GM21737 (cell line): ENCODE results near the gene MPHOSPH9.

Experiments used
- ATAC-seq: cut with Tn5 transposase; IDR thresholded peaks from one replicate; pipeline ENCODE4 v1.9.1; 2021; ENCODE audit warnings: mild to moderate bottlenecking, moderate library complexity; ENCODE audit not compliant: unreplicated experiment

The MPHOSPH9 gene

DNA sequence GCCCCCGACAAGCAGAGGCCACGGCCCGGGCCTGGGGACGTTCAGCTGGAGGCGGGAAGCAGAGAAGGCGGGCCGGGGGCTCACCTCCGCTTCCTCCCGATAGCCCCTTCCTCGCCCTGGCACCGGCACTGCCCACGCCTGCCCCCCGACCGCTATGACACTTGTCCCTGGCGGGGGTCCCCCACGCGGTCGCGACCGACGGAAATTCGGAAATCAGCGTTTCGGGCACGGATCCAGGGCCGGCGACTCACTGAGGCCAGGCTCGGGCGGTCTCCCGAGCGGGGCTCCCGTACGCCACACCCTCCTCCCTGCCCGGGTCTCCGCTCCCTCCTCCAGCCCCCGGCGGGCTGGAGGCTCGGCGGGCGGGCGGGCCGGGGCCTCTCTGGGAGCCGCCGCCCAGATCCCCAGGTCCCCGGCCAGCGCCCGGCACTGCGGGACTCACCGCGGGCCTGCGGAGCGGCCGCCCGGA, 82.6 kb downstream of the MPHOSPH9 start:
- ATAC-seq, result no peak

DNA sequence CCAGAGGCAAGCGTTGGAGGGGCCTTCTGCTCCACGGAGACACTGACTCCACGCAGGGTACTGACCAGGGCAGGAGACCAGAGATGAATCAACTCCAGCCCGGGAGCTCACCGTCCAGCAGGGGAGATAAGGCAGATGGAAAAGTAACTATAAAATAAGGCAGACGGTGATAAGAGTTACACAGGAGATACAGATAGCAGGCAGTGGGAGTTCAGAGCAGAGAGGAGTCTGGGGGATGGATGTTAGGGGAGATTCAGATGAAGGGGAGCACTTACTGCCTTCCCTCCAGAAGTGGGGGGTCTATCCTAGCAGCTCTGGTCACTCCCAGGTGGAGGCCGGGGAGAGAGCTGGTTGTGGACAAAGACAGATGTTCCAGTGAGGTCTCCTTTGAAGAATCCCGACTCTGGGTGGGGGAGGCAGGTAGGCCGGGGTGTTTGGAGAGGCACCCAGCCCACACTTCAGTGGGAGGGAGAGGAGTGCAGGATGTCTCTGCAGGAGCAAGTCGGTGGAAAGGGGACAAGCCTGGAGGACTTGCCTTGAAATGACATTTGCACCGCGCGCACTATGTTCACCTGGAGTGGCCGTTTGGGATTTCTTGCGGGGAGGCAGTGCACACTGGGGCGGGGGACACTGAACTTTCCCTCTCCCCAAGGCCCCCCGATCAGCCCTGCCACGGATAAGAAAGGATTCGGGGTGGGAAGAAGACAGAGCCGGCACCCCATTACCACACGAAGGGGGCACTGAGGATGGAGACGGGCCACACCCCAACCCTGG, 83.3 kb downstream of the MPHOSPH9 start:
- no peak for ATAC-seq

DNA sequence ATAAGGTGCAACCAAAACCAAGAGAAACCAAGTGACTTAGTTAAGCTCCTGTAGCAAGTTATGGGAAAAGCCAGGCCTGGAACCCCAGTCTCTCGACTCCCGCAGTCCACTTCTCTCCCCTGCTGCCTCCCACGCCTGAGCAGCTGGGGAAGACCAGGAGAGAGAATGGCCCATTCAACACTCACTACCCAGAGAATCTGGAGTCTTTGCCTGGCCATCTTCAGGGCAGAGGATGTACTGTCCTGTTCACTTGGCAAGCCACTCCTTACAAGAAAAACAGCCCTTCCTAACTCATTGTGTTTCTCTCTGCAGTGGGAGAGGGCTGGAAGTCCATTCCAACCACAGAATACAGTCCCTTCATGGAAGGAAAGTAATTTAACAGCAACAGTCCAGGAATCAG, 83.9 kb downstream of the MPHOSPH9 start:
- ATAC-seq, result no peak

DNA sequence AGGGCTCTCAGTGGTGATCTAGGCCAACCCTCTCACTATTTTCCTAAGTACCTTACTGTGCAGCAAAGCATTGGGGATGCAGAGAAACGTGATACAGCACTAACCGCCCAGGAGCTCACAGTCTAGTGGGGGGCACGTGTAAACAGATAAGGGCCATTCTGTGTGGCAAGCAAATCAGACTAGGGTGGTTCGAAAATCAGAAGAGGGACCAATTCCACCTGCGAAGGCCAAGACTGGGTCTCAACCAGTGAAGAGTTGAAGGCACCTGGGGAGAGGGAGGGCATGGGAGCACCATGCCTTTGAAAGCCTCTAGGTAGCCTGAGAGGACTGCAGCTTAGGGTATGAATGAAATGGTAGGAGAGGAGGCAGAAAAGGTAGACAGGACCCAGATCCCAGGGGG, 84.3 kb downstream of the MPHOSPH9 start:
- ATAC-seq, result no peak

DNA sequence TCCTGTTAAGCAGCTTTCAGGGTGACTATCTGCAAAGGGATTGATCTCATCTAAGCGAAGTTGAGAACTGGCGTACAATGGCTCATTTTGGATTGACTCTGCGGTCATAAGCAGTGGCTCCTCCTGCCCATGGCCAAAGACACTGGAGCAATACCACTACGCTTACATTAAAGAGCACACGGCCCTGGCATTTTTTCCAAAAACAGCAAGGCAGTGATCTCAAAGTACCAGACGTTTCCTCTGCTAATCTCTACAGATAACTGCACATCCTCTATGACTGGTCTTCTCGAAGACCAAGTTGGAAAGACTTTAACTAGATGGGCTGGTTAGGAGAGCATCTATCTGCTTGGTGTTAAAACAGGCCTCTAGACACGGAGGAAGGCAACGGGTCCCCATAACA, 84.7 kb downstream of the MPHOSPH9 start:
- no peak for ATAC-seq

DNA sequence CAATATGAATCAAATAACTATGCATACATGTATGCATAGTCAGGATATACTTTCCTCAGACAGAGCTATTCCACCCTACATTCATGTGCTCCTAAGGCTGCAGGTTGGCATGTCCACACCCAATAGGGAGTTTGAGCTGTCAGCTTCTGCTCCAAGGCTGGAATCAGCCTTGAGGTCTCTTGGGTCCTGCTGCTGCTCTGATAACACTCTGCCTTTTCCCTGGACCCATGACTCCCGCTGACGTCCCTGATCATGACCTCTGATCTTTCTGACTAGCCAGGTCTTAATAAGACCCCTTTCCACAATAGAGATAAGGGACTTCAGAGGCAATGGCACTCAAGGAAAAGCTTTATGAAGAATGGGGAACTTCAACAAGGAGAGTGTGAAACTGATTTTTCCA, 87.7 kb downstream of the MPHOSPH9 start:
- ATAC-seq, result no peak

DNA sequence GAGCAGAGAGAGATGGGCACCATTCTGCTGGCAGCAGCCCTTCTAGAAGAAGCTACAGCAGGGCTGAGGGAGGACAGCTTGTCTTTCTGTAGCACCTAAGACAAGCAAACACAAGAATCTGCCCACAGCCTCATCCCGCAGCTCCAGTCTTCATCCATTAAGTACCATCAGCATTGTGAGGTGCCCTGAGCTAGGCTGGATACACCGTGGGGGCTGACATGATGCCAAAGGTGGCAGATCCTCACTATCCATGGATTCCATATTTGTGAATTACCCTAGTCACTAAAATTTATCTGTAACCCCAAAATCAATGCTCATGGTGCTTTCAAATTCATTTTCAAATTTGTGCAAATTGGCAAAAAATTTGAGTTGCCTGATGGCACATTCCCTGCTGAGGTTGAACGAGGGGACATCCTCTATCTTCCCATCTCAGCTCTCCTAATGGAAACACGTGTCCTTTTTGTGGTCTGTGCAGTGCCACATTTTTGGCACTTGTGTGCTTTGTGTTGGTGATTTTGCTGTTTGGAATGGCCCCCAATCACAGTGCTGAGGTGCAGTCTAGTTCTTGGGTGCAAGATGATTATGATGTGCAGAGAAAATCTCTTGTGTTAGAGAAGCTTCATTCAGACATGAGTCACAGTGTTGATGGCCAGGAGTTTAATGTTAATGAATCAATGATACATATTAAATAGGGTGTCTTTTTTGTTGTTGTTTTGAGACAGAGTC, 89.0 kb downstream of the MPHOSPH9 start:
- no peak for ATAC-seq

DNA sequence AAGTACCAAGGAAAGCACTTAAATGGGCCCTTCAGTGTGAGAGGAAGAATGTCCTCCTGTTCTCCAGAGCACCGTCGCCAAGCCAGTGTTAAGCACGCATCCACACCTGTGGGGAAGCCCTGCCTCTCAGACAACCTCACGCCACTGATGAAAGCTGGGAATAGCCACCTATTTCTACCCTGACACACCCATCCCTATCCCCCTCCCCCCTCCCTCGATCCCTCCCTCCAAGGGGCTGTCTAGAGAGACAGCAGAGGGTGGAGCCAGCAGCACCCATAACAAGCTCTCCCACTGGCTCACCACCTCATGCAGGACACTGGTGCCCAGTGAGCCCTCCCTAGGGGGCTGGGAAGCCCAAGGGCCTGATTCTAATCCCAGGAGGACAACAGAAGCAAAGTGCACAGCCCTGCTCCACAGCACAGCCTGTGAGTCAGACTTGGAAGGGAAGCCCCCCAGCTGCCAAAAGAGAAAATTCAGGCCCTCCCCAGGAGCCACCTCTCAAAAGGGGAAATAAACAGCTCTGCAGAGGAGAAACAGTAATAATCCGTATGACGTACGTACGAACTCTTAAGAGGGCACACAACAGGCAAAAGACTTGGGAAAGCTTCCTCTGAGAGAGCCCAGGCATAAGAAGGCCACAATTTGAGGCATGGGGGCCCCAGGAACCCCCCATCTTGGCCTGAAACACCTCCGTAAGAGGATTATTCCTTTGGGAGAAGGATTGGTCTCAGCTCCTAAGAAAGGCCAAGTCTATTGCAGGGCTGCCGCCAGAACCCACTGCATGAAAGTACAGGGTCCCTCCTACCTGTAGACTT, 89.8 kb downstream of the MPHOSPH9 start:
- no peak for ATAC-seq

DNA sequence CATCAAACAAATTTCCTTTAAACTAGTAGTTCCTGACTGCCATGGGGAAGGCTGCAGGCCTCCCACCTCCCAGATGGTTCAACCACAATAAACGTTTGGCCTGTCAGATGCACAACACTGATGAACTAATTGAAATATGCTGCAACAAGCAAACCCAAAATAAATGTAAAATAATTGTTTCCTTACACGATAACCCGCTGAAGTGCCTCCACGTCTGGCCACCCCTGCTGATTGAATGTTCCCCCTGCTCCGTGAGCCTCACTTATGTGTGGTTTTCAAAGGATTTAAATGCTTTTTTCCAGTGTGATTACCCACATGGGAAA, 90.5 kb downstream of the MPHOSPH9 start:
- no peak for ATAC-seq

DNA sequence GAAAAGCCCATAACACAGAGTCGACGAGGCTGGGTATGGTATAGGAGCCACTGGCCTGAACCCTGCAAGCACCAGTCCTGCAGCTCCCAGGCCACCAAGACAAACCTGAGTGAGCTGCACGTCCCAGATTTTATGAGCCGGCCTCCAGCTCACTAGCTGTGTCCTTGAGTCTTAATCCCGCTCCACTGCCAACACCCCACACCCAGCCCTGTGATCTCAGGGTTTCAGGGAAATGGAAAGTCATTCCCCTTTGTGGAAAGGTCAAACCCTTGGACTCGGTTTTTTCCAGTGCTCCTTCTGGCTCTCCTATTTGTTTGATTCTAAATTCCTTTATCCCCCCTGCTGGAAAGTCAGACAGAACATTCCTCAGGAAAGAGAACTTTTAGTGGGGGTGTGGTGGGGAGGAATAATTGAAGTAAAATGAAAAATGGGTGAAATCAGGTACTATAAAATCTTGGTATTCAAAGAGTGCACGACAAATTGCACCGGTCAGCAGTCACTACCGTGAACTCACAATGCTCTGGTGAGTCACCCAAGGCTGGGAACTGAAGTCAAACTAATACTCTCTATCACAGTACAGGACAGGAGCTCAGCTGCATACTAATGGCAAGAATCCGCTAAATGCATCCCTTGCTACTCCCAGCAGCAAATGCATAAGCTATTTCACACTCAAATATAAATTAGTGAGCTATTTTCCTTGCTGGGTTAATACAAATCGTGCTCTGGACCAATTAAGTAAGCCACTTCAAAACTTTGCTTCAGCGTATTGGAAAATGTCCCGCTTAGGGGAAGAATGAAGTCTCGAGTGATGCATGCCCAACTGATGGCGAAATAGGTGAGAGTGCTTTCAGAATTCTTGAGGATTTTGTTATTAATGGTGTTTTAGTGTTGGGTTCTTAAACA, 91.1 kb downstream of the MPHOSPH9 start:
- no peak for ATAC-seq

DNA sequence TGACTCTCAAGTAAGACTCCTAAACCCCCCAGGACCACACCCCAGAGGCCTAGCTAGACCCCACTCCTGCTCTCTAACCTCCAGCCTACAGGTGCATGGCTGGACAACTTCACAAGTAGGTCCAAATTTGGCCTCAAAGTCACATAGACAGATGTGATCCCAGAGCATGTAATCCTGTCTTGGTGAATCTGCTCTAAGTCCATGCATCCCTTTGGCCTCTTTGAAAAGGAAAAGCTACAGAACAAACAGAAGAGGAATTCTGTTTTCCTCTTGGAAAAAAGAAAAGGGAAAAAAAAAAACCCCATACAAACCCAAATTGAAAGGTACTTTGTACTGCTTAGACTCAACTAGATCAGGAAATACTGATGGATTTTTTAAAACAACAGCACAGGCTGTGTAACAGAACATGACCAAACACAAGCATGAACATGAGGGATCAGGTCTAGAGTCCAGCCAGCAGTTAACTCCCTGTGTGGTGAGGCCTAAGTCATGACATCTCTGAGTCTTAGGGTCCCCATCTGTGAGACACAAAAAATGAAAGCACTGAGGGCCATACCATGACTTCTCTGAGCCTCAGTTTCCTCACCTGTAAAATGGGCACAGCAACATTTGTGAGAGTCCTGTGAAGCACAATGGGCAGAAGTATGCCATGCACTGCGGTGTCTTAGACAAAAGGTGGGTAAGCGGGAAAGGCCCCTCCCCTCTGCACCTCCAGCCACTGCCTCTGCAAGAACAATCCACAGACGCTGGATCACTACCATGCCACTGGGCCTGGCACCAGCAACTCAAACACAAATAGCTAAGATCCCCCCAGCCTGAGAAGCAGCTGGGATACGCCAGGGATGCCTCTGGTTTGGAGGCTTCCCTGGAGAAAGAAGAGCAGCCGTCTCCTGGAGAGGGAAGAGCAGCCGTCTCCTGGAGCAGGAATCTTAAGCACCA, 92.0 kb downstream of the MPHOSPH9 start:
- ATAC-seq, result no peak

DNA sequence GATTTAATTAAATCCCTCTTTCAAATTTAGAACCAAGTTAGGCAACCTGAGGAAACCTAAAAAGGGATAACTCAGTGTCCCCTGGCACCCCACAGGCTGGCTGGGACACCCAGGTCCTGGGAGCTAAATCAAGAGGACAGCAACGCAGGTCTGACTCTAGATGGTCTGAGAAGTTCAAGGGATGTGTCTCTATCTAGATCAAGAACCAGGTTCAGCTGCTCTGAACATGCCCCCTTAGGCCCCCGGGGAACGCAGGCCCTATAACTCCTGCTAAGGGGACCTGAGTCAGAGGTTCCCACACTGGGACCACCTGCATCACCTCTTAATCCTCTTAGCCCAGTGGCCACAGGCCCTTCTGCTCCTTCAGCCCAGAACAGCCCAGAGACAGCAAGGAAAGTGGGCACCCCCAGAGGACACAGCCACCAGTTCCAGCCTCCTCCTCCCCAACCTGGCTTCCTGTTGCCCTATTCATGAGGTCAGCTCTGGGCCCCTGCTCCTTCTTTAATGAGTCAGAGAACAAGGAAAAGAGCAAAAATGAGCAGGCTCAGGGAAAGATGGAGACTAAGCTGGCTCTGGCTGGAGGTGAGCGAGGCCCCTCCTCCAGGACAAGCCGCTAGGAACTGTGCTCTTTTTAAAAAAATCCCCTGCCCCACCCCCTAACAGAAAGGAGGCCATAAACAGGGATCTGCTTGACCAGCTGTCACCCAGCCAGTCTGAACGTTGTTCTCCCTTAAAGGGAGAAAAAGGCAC, 92.8 kb downstream of the MPHOSPH9 start:
- no peak for ATAC-seq

DNA sequence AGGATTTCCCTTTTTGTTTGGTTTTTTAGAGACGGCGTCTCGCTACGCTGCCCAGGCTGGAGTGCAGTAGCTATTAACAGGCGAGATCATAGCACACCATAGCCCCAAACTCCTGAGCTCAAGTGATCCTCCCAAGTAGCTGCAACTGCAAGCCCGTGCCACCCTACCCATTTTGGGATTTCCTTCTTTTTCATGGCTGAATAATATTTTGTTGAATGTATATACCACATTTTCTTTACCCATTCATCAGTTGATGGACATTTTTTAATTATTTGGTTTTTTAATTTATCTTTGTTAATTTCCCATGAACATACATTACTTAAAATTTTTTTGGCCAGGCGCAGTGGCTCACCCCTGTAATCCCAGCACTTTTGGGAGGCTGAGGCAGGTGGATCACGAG, 97.3 kb downstream of the MPHOSPH9 start:
- ATAC-seq, result no peak

DNA sequence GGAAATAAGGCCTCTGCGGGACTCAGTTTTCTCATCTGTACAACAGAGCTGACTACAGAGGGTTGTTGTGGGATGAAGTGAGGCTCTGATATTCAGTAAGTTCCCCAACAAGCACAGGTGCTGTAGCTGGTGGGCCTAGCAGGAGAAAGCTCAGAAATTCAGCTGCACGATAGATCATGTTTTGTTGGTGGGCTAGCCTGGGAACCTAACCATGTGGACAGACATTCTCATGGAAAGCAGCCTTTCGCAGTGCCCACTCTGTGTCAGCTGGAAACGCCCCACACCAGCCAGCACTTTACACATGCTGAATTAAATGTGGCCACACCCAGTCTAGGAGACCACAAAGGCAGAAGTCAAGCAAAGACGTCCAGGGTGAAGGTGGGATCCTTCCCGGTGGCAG, 98.1 kb downstream of the MPHOSPH9 start:
- no peak for ATAC-seq

DNA sequence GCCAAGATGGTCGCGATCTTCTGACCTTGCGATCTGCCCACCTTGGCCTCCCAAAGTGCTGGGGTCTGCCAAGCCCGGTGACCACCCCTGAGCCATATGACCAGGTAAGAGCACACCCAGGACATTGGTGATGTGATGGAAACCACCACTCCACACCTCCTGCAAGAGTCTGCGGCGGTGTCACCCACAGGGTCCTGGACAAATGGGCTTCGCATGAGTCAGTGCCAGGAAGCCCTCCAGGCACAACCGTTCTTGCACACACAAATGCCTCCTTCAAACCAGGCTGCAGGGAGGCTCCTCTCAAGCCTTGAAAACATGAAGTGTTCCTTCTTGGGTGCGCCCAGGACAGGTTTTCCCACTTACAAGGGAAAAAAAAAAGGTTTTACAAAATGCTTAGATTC, 98.7 kb downstream of the MPHOSPH9 start:
- no peak for ATAC-seq

DNA sequence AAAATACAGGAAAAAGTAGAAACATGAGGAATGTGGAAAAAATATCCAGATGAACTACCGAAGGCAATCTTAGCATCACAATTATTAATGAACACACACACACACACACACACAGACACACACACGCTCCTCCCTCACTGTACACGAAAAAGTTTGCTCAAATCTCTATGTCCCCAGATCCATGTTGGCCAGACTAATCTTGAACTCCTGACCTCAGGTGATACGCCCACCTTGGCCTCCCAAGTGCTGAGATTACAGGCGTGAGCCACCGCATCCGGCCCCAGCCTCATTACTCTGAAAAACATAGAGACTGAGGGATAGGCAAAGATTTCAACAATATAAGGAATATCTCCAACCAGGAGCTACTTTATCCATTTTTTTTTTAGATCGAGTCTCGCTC, 99.2 kb downstream of the MPHOSPH9 start:
- ATAC-seq, result no peak

DNA sequence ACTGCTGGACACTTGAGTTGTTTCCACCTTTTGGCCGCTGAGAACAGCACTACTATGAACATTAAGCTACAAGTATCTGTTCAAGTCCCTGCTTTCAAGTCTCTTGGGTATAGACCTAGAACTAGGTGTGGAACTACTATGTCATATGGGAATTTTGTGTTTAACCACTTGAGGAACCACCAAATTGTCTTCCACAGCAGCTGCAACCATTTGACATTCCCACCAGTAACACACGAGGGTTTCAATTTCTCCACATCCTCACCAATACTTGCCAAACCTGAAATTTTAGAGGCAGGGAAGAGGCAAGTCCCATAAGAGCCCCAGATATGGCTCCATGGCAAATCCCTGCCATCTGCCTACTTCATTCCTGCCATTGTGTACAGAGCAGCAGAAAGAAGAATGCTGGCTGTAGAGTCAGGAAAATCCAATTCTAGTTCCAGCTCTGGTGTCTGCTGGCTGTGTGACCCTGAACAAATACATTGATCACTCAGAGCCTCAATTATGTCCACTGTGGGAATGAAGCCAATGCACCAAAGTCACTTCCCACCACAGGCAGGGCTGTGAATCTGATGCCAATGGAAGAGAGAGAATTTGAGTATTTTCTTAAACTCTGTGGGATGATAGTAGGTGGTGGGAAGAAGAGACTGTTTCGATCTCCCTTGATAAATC, 99.9 kb downstream of the MPHOSPH9 start:
- ATAC-seq, result no peak

DNA sequence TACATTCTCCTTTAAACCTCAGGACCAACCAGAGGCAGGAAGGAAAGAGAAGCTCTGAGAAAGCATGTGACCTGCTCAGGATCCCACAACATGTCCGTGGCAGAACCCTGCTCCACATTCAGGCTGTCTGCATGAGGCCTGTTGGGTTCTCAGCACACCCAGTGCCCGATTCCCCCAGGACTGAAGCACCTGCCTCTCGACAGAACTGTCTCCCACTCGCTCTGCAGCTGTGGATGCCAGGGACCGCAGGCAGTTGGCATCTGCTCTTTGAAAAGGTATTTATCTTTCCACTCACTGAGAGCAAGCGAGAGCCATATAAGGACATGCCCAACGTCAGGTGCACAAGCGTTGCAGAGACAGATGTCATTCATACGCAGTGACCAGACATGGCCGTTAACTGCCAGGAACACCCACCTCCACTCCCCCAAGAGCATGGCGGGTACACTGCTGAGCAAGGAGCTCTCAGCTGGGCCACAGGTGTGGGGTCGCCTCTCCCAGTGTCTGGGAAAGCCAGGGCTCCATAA, 101.0 kb downstream of the MPHOSPH9 start:
- ATAC-seq, result no peak
